Spinal cord (tissue), 10 donors: ENCODE results near the gene LYPD6. TPM values are rescaled to one million over a fixed set of nuclear protein-coding genes. Genes with fewer than 3 reads are reported as not detected.

Experiments
- DNase-seq, 6 donors: peaks; one replicate each; pipeline versions ENCODE4 v3.0.0 to v3.0.0-alpha.2; 2013 to 2015; ENCODE audit warnings: low spot score in 6 of 6, low read depth in 4 of 6
- H3K27ac ChIP-seq: one replicate; pipeline ENCODE4 v1.5.1; 2013; ENCODE audit warnings: low read depth, low read length, control low read depth
- H3K27me3 ChIP-seq: one replicate; pipeline ENCODE4 v1.6.1; 2013; ENCODE audit warnings: low read length; ENCODE audit not compliant: control insufficient read depth, insufficient read depth
- H3K36me3 ChIP-seq: one replicate; pipeline ENCODE4 v1.6.1; 2013; ENCODE audit warnings: low read length; ENCODE audit not compliant: control insufficient read depth, insufficient read depth
- H3K4me1 ChIP-seq: one replicate; pipeline ENCODE4 v1.6.1; 2013; ENCODE audit warnings: low read length; ENCODE audit not compliant: control insufficient read depth, insufficient read depth
- H3K4me3 ChIP-seq: one replicate; pipeline ENCODE4 v1.5.1; 2013; ENCODE audit warnings: low read depth, low read length, control low read depth
- H3K9me3 ChIP-seq: one replicate; pipeline ENCODE4 v1.6.1; 2013; ENCODE audit warnings: low read length; ENCODE audit not compliant: control insufficient read depth, insufficient read depth
- WGBS: methylation state at CpG from one replicate; pipeline ENCODE4 v1.1.5; 2013; ENCODE audit warnings: missing lambda C conversion rate; ENCODE audit not compliant: insufficient coverage; 5-methylcytosine and 5-hydroxymethylcytosine counted together
- polyA plus RNA-seq, 2 donors: library from polyadenylated mRNA; unstranded; fragments of 120-200 nt; gene quantifications; one replicate each; pipeline ENCODE4 v1.2.1, GENCODE V29; 2013; ENCODE audit not compliant: insufficient read length in 2 of 2
- total RNA-seq, 2 donors: library from RNA; depleted of rRNA in 1 of 2; stranded (reverse); fragments of 120-200 nt in 1 of 2; fragments of >200 nt in 1 of 2; gene quantifications; one replicate each; pipeline versions ENCODE4 v1.2.3 to v1.2.4, GENCODE V29; 2013 to 2014
- donor health status: healthy.

Gene LYPD6
- total and polyA plus RNA-seq, 4 donors: 31.0 to 44.8 (median 39.1) TPM

GRCh38 chr2:149388120-149388816 is 57.9 kb downstream of the LYPD6 start:
- no peaks in the 10 kb centered on the region for H3K36me3 ChIP-seq
- no peak overlapping the region for H3K27ac ChIP-seq
- H3K9me3 ChIP-seq: no peaks in the 10 kb centered on the region
- peaks cover 4% of the 10 kb centered on the region for H3K4me1 ChIP-seq
- H3K27me3 ChIP-seq: no peaks in the 10 kb centered on the region
- DNase-seq: no peak
- WGBS: no CpG with 5 or more reads among the region's 2 CpGs
- no peak overlapping the region for H3K4me3 ChIP-seq

GRCh38 chr2:149389506-149390167 is 59.2 kb downstream of the LYPD6 start:
- Histone ChIP-seq H3K4me1 (peaks cover 8% of the 10 kb centered on the region), H3K27ac (no peak overlapping the region), H3K9me3 (no peaks in the 10 kb centered on the region), H3K36me3 (no peaks in the 10 kb centered on the region), H3K4me3 (no peak overlapping the region), H3K27me3 (no peaks in the 10 kb centered on the region)
- WGBS: 52% methylated on average over 2 of the region's 6 CpGs
- no peak for DNase-seq

- Histone ChIP-seq H3K4me1 (peaks cover 4% of the 10 kb centered on the region), H3K27me3 (no peaks in the 10 kb centered on the region), H3K27ac (no peak overlapping the region), H3K9me3 (no peaks in the 10 kb centered on the region), H3K4me3 (no peak overlapping the region), H3K36me3 (no peaks in the 10 kb centered on the region)
- 68% methylated on average over 2 of the region's 4 CpGs for WGBS
- DNase-seq: no peak
Observed at GRCh38 chr2:149393614-149394013, 63.2 kb downstream of the LYPD6 start.

GRCh38 chr2:149394864-149395263 is 64.5 kb downstream of the LYPD6 start:
- DNase-seq: no peak

GRCh38 chr2:149399934-149400615 is 69.7 kb downstream of the LYPD6 start:
- no peaks in the 10 kb centered on the region for H3K27me3 ChIP-seq

More at GRCh38 chr2:149394864-149395263, 64.5 kb downstream of the LYPD6 start:
- no peaks in the 10 kb centered on the region for H3K36me3 ChIP-seq
- no peaks in the 10 kb centered on the region for H3K27me3 ChIP-seq
- peaks cover 4% of the 10 kb centered on the region for H3K4me1 ChIP-seq
- no peak overlapping the region for H3K27ac ChIP-seq
- WGBS: no CpG with 5 or more reads among the region's 2 CpGs
- H3K4me3 ChIP-seq: no peak overlapping the region
- no peaks in the 10 kb centered on the region for H3K9me3 ChIP-seq

GRCh38 chr2:149400997-149401396 is 70.6 kb downstream of the LYPD6 start:
- DNase-seq: no peak
- no peaks in the 10 kb centered on the region for H3K9me3 ChIP-seq
- H3K4me1 ChIP-seq: no peaks in the 10 kb centered on the region
- no peak overlapping the region for H3K4me3 ChIP-seq
- H3K27ac ChIP-seq: no peak overlapping the region
- H3K27me3 ChIP-seq: no peaks in the 10 kb centered on the region
- no CpG with 5 or more reads among the region's 2 CpGs for WGBS
- H3K36me3 ChIP-seq: no peaks in the 10 kb centered on the region

More at GRCh38 chr2:149399934-149400615, 69.7 kb downstream of the LYPD6 start:
- 71% methylated on average over 9 of the region's 13 CpGs for WGBS
- DNase-seq: peak in 1 of 6 donors; percentile 29
- Histone ChIP-seq H3K4me3 (no peak overlapping the region), H3K36me3 (no peaks in the 10 kb centered on the region), H3K4me1 (no peaks in the 10 kb centered on the region), H3K27ac (no peak overlapping the region), H3K9me3 (no peaks in the 10 kb centered on the region)

- Histone ChIP-seq H3K36me3 (no peaks in the 10 kb centered on the region), H3K27ac (no peak overlapping the region), H3K4me3 (no peak overlapping the region), H3K4me1 (no peaks in the 10 kb centered on the region), H3K27me3 (no peaks in the 10 kb centered on the region), H3K9me3 (no peaks in the 10 kb centered on the region)
- 80% methylated on average over 3 of the region's 3 CpGs for WGBS
- DNase-seq: no peak
Observed at GRCh38 chr2:149409506-149409905, 79.1 kb downstream of the LYPD6 start.

- H3K4me3 ChIP-seq: no peak overlapping the region
- H3K36me3 ChIP-seq: no peaks in the 10 kb centered on the region
- no peak overlapping the region for H3K27ac ChIP-seq
- H3K4me1 ChIP-seq: no peaks in the 10 kb centered on the region
- WGBS: 87% methylated on average over 3 of the region's 6 CpGs
- no peaks in the 10 kb centered on the region for H3K9me3 ChIP-seq
- H3K27me3 ChIP-seq: no peaks in the 10 kb centered on the region
- no peak for DNase-seq
Observed at GRCh38 chr2:149410701-149411484, 80.5 kb downstream of the LYPD6 start.

- no peaks in the 10 kb centered on the region for H3K36me3 ChIP-seq
- H3K27ac ChIP-seq: no peak overlapping the region
- WGBS: 92% methylated on average over 1 of the region's 2 CpGs
- H3K9me3 ChIP-seq: no peaks in the 10 kb centered on the region
- no peak overlapping the region for H3K4me3 ChIP-seq
- no peaks in the 10 kb centered on the region for H3K27me3 ChIP-seq
- no peak for DNase-seq
- no peaks in the 10 kb centered on the region for H3K4me1 ChIP-seq
Observed at GRCh38 chr2:149413487-149413886, 83.1 kb downstream of the LYPD6 start.
